RKO (cell line): ENCODE data around the gene AJM1.

Experiments used
- DNase-seq: peaks from one replicate; pipeline ENCODE4 v3.0.0-alpha.2; 2016; ENCODE audit warnings: low spot score

Gene AJM1

DNA sequence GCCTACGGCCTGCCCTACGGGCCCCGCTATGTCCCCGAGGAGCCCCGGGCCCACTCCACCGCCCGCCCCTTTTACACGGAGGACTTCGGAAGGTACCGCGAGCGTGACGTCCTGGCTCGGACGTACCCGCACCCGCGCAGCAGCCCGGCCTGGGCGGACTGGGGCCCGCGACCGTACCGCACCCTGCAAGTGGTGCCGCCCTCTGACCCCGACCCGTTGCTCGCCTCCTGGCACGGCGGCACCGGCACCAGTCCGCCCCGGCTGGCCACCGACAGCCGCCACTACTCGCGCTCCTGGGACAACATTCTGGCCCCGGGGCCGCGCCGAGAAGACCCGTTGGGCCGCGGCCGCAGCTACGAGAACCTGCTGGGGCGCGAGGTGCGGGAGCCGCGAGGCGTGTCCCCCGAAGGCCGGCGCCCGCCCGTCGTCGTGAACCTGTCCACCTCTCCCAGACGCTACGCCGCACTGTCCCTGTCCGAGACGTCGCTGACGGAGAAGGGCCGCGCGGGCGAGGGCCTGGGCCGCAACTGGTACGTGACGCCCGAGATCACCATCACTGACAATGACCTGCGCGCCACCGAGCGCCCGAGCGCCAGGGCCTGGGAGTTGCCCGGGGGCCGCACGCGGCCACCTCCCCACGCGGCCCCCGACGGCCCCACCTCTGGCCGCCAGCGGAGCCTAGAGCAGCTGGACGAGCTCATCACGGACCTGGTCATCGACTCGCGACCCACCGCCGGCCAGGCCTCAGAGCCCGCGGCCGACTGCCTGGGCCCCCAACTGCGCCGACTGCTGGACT, 3.4 kb downstream of the AJM1 start:
- DNase-seq = no peak

DNA sequence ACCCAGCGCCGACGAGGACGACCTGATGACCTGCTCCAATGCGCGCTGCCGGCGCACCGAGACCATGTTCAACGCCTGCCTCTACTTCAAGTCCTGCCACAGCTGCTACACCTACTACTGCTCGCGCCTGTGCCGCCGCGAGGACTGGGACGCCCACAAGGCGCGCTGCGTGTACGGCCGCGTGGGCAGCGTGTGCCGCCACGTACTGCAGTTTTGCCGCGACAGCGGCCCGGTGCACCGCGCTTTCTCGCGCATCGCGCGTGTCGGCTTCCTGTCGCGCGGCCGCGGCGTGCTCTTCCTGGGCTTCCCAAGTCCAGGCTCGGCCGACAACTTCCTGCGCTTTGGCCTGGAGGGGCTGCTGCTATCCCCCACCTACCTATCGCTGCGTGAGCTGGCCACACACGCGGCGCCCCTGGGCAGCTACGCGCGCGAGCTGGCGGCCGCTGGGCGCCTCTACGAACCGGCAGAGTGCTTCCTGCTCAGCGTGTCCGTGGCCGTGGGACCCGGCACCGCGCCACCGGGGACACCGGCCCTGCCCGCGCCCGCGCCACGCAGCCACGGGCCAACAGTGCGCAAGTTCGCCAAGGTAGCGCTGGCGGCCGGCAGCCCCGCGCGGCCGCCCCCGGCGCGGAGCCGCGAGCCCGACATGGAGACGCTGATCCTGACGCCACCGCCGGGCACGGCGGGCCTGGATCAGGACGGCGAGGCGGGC, 4.3 kb downstream of the AJM1 start:
- DNase-seq = no peak

DNA sequence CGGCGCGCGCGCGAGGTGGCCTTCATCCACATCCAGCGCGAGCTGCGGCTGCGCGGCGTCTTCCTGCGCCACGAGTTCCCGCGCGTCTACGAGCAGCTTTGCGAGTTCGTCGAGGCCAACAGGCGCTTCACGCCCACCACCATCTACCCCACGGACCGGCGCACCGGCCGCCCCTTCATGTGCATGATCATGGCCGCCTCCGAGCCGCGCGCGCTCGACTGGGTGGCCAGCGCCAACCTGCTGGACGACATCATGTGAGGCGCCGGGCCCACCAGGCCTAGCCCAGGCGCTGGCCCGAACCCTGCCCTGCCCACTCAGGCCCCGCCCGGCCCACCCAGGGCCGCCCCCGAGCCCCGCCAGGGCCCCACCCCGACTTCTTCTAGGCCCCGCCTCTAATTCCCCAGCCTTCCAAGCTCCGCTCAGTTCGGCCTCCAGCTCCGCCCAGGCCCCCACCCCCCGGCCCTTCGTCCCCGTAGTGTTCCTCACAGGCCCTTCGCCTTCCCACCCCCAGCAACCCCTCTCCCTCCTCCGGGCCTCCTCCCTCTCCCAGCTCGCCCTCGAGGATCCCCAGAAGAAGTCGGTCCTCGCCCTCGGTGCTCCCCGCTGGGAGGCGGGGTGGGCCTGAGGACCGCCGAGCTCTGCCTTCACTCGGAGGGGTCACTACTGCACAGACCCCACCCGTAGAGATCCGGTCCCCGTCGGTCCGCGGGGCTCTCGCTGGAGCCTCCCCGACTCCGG, 5.0 kb downstream of the AJM1 start:
- no peak for DNase-seq

DNA sequence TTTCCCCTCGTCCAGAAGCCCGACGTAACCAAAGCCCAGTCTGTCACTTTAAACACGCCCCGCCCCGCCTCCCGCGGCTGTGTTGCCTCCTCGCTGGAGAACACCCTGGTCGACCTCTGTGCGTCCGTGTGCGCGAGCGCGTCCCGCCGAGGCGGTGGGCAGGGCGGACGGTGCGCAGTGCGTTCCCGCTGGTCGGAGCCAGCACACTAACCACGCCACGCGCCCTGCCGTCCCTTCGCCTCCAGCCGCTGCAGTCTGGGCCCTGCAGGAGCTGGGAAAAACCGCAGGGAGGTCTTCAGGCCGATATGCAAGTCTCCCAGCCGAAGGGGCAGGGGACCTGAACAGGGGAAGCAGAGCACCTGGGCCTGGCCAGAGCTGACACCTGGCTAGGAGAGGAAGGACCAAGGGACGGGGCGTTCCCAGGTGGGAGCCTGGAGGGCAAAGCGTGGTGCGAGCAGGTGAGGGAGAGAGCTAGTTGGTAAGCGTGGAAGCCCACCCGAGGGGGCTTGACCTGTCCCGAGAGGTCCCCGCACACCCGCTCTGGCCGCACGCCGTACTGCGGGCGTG, 5.6 kb downstream of the AJM1 start:
- DNase-seq = peak; percentile 97

DNA sequence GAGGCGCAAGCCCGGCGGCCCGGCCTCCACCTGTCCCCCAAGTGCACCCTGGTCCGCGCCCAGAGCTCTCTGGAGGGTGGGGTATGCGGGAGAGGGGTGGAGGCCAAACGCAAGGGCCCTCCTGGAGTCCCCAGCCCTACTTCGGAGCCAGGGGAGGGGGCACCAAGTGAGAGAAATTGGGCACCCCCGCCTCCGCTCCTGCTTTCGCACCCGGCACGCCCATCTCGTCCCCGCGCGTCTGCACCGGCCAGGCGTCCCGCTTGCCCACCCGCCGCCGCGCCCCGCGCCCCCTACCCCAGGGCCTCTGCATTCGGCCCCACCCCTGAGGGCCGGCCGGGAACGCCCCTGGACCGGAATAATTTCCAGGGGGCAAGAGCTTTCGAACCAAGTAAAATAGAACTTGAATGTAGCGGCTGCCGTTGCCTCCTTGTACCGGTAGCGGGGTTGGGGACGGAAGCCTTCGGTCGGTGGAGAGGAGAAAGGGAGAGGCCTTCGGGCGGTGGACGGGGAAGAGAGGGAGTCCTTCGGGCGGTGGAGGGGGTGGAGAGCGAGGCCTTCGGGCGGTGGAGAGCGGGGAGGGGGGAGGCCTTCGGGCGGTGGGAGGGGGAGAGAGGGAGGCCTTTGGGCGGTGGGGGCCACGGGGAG, 6.2 kb downstream of the AJM1 start:
- peak; percentile 71 for DNase-seq

DNA sequence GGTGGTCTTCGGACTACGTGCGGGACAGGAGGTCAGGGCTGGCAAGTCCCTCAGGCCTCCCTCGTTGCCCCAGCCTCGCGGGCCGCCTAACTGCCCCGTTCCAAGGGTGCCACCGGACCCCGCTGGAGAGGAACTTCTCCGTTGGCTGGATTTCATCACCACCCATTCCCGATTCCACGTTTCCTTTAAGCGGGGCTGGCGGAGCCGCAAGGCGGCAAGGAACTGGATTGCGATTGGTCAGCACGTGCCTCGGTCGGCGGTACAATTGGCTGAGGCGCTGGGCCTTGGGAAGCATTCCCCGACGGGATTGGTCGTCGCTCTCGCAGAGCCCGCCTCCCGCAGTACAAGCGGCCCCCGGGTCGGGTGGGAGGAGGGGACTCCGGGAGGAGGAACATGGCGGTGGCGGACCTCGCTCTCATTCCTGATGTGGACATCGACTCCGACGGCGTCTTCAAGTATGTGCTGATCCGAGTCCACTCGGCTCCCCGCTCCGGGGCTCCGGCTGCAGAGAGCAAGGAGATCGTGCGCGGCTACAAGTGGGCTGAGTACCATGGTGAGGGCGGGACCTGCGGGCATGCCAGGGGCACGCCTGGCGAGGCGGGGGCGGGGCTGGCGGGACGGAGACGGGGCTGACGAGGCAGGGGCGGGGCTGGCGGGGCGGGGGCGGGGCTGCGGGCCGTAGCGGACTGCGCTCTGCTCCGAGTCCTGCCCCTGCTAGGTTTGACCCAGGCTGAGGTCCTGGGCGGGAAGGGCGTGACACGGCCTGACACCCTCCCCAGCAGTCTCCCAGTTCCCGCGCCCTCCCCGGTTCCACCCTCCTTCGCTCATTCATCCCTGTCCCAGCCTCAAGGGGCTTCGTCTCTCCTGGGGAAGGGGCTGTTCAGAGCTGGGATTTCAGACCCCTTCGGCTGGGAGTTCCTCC, 7.0 kb downstream of the AJM1 start, which contains the start of gene PHPT1:
TSS of gene PHPT1 (plus strand) at position 372 of the 922 bp plus-strand sequence. CDS start at position 394, 22 bp downstream.
- peak; percentile 100 for DNase-seq

DNA sequence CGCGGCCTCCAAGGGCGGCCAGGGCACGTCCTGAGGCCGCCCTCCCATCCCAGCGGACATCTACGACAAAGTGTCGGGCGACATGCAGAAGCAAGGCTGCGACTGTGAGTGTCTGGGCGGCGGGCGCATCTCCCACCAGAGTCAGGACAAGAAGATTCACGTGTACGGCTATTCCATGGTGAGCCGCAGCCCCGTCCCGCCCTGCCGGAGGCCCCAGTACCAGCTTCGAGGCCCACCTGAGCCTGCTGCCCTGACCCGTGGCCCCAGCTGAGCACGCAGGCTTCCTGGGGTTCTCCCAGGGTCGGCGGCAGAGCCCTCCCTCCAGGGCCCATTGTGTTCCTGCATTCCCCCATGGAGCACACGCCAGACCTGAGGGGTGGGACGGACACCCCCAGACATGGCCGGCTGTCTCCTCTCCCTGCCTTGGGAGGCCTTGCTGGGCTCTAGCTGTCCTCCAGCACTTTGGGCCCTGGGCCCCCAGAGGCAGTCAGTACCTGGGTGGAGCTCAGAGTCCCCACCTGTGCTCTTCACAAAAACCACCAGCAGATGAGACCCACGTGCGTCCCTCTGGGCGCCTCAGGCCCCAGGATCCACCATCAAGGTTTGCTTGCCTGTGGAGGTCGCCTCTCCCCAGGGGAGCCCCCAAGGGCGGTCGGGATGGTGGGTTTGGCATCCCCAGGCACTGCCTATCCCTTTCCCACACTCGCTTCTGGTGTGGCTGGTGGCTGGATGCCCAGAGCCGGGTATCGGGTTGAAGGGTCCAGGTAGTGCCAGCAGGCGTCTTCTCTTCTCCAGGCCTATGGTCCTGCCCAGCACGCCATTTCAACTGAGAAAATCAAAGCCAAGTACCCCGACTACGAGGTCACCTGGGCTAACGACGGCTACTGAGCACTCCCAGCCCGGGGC, 7.9 kb downstream of the AJM1 start:
- DNase-seq = no peak

DNA sequence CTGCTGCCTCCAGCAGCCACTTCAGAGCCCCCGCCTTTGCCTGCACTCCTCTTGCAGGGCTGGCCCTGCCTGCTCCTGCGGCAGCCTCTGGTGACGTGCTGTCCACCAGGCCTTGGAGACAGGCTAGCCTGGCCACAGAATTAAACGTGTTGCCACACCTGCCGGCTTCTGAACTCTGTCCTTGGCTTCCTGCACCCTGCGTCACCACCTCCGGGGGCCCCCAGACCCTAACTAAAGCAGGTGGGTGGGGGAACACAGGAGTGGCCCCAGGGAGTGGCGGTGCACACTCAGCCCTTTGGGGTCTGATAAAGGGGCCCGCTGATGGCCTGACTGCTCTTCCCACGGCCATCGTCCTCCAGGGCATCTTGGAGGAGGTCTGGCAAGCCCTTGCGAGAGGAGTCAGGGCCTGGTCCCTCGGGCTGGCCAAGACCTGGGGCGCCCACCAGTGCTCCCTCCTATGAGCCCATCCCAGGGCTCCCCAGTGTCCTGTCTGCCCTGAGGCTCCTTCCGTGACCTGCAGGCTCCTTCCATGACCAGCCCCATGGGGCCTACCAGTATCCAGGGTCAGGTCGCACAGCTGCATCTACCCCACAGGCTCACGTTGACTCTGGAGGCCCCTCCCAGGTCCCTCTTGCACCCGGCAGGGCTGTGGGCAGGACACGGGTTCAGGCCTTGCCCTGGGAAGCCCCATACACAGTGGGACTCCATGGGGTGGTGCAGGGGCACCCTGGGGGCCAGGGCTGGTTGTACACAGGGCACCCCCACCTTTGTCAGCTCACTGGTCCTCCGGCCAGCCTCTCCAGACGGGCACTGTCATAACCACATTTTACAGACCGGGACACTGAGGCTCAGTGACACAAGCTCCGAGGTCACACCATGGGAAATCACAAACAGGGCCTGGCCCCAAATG, 8.8 kb downstream of the AJM1 start:
- DNase-seq = no peak

DNA sequence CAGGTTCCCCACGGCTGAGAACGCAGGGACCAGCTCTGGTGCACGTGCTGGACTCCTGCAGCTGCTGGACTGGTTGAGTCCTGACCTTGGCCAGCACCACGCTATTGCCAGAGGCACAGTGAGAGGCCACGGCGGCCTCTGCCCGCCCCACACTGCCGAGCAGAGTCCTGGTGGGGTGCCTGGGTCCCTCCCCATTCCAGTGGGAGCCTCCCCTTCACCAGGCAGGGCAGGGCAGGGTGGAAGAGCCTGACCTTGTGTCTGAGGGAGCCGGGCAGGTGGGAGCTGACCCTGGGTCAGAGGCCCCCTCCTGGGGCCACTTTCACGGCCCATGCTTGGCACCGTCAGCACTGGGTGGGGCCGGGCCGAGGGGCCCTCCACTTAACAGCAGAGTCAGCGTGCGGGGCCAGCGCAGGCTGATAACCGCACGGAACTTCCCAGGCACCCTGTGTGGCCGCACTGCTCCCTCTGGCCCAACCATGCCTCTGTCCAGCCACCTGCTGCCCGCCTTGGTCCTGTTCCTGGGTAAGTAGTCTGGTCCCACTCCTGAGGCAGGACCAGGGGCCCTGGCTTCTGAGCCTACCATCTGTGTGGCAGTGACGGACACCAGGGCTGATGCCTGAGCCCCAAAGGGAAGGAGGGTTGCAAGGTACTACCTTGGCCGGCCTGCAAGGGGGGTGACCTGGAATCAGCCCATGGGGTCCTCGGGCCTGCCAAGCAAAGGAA, 9.8 kb downstream of the AJM1 start, which contains the start of gene MAMDC4:
TSS of gene MAMDC4 (plus strand) at position 406 of the 723 bp plus-strand sequence. CDS start at position 477, 71 bp downstream.
- no peak for DNase-seq

DNA sequence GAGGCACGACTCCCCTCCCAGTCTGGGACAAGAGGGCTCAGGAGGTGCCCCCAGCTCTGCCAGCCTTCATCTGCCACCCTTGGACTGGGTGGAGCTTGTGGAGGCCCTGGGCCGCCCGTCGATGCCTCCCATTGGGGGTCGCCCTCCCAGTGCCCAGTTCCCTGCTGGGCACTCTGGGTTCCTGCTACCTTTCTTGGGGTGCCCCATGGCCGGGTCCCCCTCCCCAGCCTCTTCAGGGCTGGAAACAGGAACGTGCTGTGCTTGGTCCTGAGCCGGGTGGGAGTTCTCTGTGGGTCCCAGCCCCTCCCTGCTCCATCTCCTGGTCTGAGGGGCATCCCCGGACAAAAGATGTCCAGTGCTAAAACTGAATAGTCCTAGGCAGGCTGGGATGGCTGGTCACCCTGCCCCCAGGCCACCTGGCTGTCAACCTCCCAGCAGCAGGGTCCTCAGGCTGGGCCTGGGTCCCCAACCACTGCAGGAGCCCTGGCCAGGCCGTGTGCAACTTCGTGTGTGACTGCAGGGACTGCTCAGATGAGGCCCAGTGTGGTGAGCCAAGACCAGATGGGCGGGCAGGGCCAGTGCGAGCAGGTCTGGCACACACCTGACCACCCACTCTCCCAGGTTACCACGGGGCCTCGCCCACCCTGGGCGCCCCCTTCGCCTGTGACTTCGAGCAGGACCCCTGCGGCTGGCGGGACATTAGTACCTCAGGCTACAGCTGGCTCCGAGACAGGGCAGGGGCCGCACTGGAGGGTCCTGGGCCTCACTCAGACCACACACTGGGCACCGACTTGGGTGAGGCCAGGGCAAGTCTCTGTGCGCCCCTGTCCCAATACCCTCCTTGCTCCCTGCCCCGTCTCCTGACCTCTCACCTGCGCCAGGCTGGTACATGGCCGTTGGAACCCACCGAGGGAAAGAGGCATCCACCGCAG, 10.7 kb downstream of the AJM1 start:
- no peak for DNase-seq

DNA sequence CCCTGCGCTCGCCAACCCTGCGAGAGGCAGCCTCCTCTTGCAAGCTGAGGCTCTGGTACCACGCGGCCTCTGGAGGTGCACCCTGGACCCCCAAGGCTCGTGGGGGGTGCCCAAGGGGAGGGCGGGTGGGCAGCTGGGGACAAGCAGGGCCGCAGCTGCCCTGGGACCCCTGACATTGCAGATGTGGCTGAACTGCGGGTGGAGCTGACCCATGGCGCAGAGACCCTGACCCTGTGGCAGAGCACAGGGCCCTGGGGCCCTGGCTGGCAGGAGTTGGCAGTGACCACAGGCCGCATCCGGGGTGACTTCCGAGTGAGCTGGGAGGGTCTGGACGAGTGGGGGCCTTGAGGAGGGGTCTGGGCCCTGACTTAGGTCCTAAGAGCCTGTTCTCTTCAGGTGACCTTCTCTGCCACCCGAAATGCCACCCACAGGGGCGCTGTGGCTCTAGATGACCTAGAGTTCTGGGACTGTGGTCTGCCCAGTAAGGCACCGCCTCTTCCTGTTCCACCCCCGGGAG, 11.4 kb downstream of the AJM1 start:
- no peak for DNase-seq

DNA sequence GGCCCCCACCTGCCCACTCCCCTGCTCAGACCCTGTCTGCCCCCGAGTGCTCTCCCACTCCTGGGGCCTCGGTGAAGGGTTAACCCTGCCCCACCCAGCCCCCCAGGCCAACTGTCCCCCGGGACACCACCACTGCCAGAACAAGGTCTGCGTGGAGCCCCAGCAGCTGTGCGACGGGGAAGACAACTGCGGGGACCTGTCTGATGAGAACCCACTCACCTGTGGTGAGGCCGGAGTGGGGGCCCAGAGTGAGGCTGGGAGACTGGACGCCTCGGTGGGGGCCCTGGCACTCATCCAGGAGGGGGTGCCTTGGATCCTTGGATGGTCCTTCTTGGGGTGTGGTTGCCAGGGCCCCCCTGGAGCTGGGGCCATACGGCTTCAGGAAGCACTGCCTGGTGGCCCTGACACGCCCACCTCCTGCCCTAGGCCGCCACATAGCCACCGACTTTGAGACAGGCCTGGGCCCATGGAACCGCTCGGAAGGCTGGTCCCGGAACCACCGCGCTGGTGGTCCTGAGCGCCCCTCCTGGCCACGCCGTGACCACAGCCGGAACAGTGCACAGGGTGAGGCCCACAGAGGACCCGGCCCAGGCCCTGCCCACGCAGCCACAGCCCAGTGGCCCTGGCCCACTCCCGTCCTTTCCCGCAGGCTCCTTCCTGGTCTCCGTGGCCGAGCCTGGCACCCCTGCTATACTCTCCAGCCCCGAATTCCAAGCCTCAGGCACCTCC, 12.0 kb downstream of the AJM1 start:
- DNase-seq = no peak

DNA sequence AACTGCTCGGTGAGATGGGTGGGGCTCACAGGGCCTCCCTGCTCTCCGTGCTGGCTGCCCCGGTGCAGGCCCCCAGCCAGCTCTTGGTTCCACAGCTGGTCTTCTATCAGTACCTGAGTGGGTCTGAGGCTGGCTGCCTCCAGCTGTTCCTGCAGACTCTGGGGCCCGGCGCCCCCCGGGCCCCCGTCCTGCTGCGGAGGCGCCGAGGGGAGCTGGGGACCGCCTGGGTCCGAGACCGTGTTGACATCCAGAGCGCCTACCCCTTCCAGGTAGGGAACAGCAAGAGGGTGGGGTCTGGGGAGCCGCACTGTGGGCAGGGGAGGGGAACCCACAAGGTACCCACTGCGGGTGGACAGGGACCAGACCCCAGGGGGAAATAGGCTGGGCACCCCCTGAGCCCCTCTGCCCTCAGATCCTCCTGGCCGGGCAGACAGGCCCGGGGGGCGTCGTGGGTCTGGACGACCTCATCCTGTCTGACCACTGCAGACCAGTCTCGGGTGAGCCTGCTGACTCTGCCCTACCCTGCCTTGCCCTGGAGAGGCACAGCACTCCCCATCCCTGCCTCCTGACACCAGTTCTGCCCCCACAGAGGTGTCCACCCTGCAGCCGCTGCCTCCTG, 12.7 kb downstream of the AJM1 start:
- no peak for DNase-seq

DNA sequence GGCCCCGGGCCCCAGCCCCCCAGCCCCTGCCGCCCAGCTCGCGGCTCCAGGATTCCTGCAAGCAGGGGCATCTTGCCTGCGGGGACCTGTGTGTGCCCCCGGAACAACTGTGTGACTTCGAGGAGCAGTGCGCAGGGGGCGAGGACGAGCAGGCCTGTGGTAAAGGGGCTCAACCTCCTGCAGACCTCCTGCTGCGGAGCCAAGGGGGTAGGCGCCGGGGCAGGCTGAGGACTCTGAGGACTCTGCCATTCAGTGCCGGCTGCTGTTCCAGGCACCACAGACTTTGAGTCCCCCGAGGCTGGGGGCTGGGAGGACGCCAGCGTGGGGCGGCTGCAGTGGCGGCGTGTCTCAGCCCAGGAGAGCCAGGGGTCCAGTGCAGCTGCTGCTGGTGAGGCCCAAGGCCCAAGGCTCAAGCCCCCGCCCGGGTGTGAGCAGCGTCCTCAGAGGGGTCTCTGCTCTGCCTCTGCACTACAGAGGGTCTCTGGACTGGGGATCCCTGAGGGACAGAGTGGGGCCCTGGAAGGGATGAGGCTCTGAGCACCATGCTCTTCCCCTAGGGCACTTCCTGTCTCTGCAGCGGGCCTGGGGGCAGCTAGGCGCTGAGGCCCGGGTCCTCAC, 13.3 kb downstream of the AJM1 start:
- no peak for DNase-seq

DNA sequence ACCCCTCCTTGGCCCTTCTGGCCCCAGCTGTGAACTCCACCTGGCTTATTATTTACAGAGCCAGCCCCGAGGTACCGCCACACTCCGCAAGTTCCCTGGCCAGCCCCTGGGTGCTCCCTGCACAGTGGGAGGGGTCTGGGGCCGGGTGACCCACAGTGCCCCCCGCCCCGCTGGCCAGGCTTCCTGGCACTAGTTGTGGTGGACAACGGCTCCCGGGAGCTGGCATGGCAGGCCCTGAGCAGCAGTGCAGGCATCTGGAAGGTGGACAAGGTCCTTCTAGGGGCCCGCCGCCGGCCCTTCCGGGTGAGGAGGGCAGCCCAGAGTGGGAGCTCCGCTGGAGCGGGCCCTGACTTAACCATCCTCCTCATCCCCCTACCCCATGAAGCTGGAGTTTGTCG, 13.8 kb downstream of the AJM1 start:
- DNase-seq = no peak
